C4-2B (cell line): ENCODE data around the gene RASD2.

ENCODE experiments used
- ZFX ChIP-seq: fragments of 450-650 bp; IDR thresholded peaks from 2 replicates; pipeline ENCODE4 v1.6.1; 2017
- TF ChIP-seq, protein P1 (sequence below): fragments of 450-650 bp; conservative IDR thresholded peaks from 2 replicates; pipeline ENCODE4 v1.5.1; 2017; ENCODE audit warnings: mild to moderate bottlenecking

- TF ChIP-seq, protein P1, sequence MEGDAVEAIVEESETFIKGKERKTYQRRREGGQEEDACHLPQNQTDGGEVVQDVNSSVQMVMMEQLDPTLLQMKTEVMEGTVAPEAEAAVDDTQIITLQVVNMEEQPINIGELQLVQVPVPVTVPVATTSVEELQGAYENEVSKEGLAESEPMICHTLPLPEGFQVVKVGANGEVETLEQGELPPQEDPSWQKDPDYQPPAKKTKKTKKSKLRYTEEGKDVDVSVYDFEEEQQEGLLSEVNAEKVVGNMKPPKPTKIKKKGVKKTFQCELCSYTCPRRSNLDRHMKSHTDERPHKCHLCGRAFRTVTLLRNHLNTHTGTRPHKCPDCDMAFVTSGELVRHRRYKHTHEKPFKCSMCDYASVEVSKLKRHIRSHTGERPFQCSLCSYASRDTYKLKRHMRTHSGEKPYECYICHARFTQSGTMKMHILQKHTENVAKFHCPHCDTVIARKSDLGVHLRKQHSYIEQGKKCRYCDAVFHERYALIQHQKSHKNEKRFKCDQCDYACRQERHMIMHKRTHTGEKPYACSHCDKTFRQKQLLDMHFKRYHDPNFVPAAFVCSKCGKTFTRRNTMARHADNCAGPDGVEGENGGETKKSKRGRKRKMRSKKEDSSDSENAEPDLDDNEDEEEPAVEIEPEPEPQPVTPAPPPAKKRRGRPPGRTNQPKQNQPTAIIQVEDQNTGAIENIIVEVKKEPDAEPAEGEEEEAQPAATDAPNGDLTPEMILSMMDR, result no peak
- no peak for TF ChIP-seq ZFX
These were observed 41.7 kb downstream of the RASD2 start for GRCh38 chr22:35582218-35582860.
